Kidney (tissue), 14 donors: ENCODE measurements around the gene MYO7B. TPM values are rescaled to one million over a fixed set of nuclear protein-coding genes. Genes with fewer than 3 reads are reported as not detected.

Source experiments
- DNase-seq, 5 donors: peaks; one replicate each; pipeline ENCODE4 v3.0.0-alpha.2; 2013 to 2020
- FAIRE-seq: peaks from 2 replicates; lab custom pipeline; 2012; peaks lifted over from hg19 to GRCh38; lab: Jason Lieb, UNC
- H3K27ac ChIP-seq, 2 donors: one replicate each; pipeline ENCODE4 v1.7.0; 2013; ENCODE audit warnings: low read depth in 2 of 2, low read length in 2 of 2, inconsistent platforms in 1 of 2
- H3K27me3 ChIP-seq: one replicate; pipeline ENCODE4 v1.7.1; 2013; ENCODE audit warnings: low read length, inconsistent platforms; ENCODE audit not compliant: control insufficient read depth, insufficient read depth
- H3K36me3 ChIP-seq, 3 donors: one replicate each; pipeline versions ENCODE4 v1.7.0 to v1.7.1; 2013; ENCODE audit warnings: low read length in 3 of 3, control low read depth in 1 of 3, inconsistent platforms in 1 of 3; ENCODE audit not compliant: insufficient read depth in 3 of 3, control insufficient read depth in 2 of 3
- H3K4me1 ChIP-seq, 3 donors: one replicate each; pipeline versions ENCODE4 v1.7.0 to v1.7.1; 2013; ENCODE audit warnings: low read length in 3 of 3, inconsistent platforms in 1 of 3, low read depth in 1 of 3; ENCODE audit not compliant: control insufficient read depth in 2 of 3, insufficient read depth in 2 of 3
- H3K4me3 ChIP-seq, 3 donors: one replicate each; pipeline versions ENCODE4 v1.7.0 to v1.8.1; 2013; ENCODE audit warnings: low read length in 3 of 3, control low read depth in 1 of 3, inconsistent platforms in 1 of 3
- H3K9ac ChIP-seq, 3 donors: one replicate each; pipeline versions ENCODE4 v1.7.0 to v1.7.1; 2013; ENCODE audit warnings: low read length in 3 of 3, control low read depth in 1 of 3, inconsistent platforms in 1 of 3
- H3K9me3 ChIP-seq, 3 donors: one replicate each; pipeline versions ENCODE4 v1.7.0 to v1.7.1; 2013; ENCODE audit warnings: low read length in 3 of 3, control low read depth in 1 of 3, inconsistent platforms in 1 of 3; ENCODE audit not compliant: control insufficient read depth in 2 of 3, insufficient read depth in 1 of 3
- intact Hi-C: fragments of 100-400 bp; cut with DNase I; formaldehyde crosslinking; loops from one replicate; pipeline ENCODE4 v1.11.1; 2022
- polyA plus RNA-seq: library from polyadenylated mRNA; stranded (reverse); fragments of 350-450 nt; fragmentation: Illumina TruSeq; extraction: RNeasy Lipid Tissue Mini Kit (QIAGEN cat#74804); gene quantifications from one replicate; pipeline ENCODE4 v1.2.3, GENCODE V29; 2014; ENCODE audit warnings: low read depth, low replicate concordance; ENCODE audit not compliant: insufficient read depth
- total RNA-seq: library from RNA; stranded (reverse); fragmentation: NEBNext Ultra II Directional; extraction: Animal tissue kit (Norgen Biotek cat#: 25700); gene quantifications from one replicate; pipeline ENCODE4 v1.2.1, GENCODE V29; 2021
- TF ChIP-seq, protein P1 (sequence below): IDR thresholded peaks from 3 replicates; pipeline ENCODE4 v1.5.1; 2012; ENCODE audit warnings: mild to moderate bottlenecking, moderate library complexity, borderline replicate concordance; ENCODE audit not compliant: insufficient read depth; ENCODE audit errors: extremely low read depth
- donor health status: control.
- donor health status: control.
- donor health status: control.
- donor health status: control.
- donor health status: control.
- donor health status: DM: yes; HTN: yes; CAD: no.
- donor health status: Normal renal cell carcinoma (clear cell type).

Gene MYO7B
- total and polyA plus RNA-seq, 2 donors from 2014 or later = 11.0 to 22.2 TPM

GRCh38 chr2:127646487-127647241 lies 111.2 kb downstream of the MYO7B start:
- Histone ChIP-seq H3K27ac (peak overlapping the region in 1 of 2 donors; percentile 55), H3K9ac (peak overlapping the region in 1 of 3 donors; percentile 19), H3K9me3 (no peaks in the 10 kb centered on the region), H3K4me3 (no peak overlapping the region), H3K27me3 (no peaks in the 10 kb centered on the region), H3K4me1 (peaks cover 0 to 18% (median 6%) of the 10 kb centered on the region in 3 donors), H3K36me3 (no peaks in the 10 kb centered on the region)
- DNase-seq = peak in 1 of 5 donors; percentile 77
- TF ChIP-seq, protein P1, sequence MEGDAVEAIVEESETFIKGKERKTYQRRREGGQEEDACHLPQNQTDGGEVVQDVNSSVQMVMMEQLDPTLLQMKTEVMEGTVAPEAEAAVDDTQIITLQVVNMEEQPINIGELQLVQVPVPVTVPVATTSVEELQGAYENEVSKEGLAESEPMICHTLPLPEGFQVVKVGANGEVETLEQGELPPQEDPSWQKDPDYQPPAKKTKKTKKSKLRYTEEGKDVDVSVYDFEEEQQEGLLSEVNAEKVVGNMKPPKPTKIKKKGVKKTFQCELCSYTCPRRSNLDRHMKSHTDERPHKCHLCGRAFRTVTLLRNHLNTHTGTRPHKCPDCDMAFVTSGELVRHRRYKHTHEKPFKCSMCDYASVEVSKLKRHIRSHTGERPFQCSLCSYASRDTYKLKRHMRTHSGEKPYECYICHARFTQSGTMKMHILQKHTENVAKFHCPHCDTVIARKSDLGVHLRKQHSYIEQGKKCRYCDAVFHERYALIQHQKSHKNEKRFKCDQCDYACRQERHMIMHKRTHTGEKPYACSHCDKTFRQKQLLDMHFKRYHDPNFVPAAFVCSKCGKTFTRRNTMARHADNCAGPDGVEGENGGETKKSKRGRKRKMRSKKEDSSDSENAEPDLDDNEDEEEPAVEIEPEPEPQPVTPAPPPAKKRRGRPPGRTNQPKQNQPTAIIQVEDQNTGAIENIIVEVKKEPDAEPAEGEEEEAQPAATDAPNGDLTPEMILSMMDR = no peak
- intact Hi-C loops = no loop called here
- FAIRE-seq = no peak

DNA sequence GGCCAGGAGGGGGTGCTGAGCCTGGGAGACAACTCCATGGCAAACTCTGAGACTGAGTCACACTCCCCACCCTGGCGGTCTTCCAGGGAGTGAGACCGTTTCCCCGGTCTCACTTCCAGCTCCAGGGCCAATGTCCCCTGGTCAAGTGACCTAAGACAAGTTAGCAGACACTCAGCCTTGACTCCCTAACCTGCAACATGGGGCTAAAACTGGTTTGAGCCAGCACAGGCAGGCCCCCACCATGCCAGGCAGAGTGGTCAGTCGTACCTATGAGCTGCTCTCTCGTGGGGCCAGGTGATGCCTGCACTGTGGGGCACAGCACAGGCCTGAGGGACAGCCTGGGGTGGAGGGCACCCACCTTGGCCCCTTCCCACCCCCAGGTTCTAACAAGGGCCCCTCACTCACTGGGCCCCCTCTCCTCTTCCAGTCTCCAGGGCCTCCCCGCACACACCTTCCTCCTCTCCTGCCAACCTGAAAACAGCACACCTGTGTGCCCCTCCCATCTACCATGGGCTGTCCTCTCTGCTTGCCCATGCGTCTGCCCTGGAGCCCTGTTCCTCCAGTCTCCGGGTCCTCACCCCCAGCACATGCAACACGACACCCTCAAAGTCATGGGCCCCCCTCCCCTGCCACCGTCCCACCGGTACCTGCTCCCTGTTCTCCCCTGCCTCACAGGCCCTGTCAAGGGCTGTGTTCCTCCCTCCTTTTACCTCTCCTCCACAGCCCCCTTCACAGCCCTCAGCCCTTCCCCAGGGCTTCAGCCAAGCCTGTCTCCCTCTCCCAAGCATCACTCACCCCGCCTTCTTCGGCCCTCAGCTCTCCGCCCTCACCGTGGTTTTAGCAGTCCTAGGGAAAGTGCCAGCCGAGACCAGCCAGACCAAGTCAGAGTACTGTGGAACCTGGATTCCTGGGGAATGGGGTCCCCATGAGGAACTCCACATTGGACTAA lies 112.0 kb downstream of the MYO7B start:
- TF ChIP-seq, protein P1 = no peak
- Histone ChIP-seq H3K4me3 (no peak overlapping the region), H3K27me3 (no peaks in the 10 kb centered on the region), H3K9ac (no peak overlapping the region), H3K4me1 (peaks cover 0 to 20% (median 6%) of the 10 kb centered on the region in 3 donors), H3K36me3 (no peaks in the 10 kb centered on the region), H3K9me3 (no peaks in the 10 kb centered on the region), H3K27ac (no peak overlapping the region)
- intact Hi-C loops = no loop called here
- FAIRE-seq (no peak), DNase-seq (peak in 3 of 5 donors; percentile 40 to 87 (median 64))

GRCh38 chr2:127648321-127648720 lies 112.8 kb downstream of the MYO7B start:
- no peak overlapping the region for H3K9ac ChIP-seq
- TF ChIP-seq, protein P1 = no peak
- no peaks in the 10 kb centered on the region for H3K27me3 ChIP-seq
- peaks cover 0 to 20% (median 6%) of the 10 kb centered on the region in 3 donors for H3K4me1 ChIP-seq
- no peaks in the 10 kb centered on the region for H3K9me3 ChIP-seq
- H3K36me3 ChIP-seq = no peaks in the 10 kb centered on the region
- FAIRE-seq (no peak), DNase-seq (peak in 1 of 5 donors; percentile 53)
- H3K27ac ChIP-seq = no peak overlapping the region
- no peak overlapping the region for H3K4me3 ChIP-seq
- intact Hi-C loops = no loop called here
